Measurements from ENCODE around the gene PLEKHN1. TPM values are rescaled to one million over a fixed set of nuclear protein-coding genes. Genes with fewer than 3 reads are reported as not detected.

Gene PLEKHN1
- total and polyA plus RNA-seq, 8 donors, result 0.16 to 2.8 (median 0.47) TPM

GRCh38 chr1:1003618-1004419 is 37.5 kb downstream of the PLEKHN1 start:
- Histone ChIP-seq H3K36me3 (no peaks in the 10 kb centered on the region), H3K4me3 (no peak overlapping the region), H3K9me3 (no peaks in the 10 kb centered on the region), H3K27me3 (no peaks in the 10 kb centered on the region), H3K4me1 (peaks cover 9 to 21% (median 10%) of the 10 kb centered on the region in 3 donors), H3K27ac (no peak overlapping the region)
- ATAC-seq (no peak), FAIRE-seq (no peak), DNase-seq (peak in 2 of 6 donors; percentile 3 to 54)
- intact Hi-C loops (cut with DNase I), result no loop called here
- 85% methylated on average over 21 to 22 of the region's 22 CpGs for WGBS, 2 donors
- TF ChIP-seq CTCF (IDR thresholded peaks at IDR 0.05), result no peak

GRCh38 chr1:1004420-1004779 is 38.1 kb downstream of the PLEKHN1 start:
- H3K27me3 ChIP-seq, result no peaks in the 10 kb centered on the region

GRCh38 chr1:1004780-1005697 is 38.8 kb downstream of the PLEKHN1 start:
- 25 to 27% methylated on average over 21 of the region's 21 CpGs for WGBS, 2 donors
- H3K4me1 ChIP-seq, result peaks cover 9 to 17% (median 10%) of the 10 kb centered on the region in 3 donors
- H3K27ac ChIP-seq, result peak overlapping the region; percentile 34 to 70 (median 65)
- no peaks in the 10 kb centered on the region for H3K9me3 ChIP-seq
- ATAC-seq (peak; percentile 41 to 76 (median 64)), FAIRE-seq (no peak), DNase-seq (peak; percentile 69 to 89 (median 74))
- TF ChIP-seq CTCF (IDR thresholded peaks at IDR 0.05), result no peak
- no peak overlapping the region for H3K4me3 ChIP-seq
- intact Hi-C loops (cut with DNase I), result no loop called here
- H3K36me3 ChIP-seq, result no peaks in the 10 kb centered on the region
- H3K27me3 ChIP-seq, result no peaks in the 10 kb centered on the region

More at GRCh38 chr1:1004420-1004779, 38.1 kb downstream of the PLEKHN1 start:
- H3K36me3 ChIP-seq, result no peaks in the 10 kb centered on the region
- intact Hi-C loops (cut with DNase I), result no loop called here
- H3K27ac ChIP-seq, result peak overlapping the region in 2 of 4 donors; percentile 34 to 62
- no peak for TF ChIP-seq CTCF (IDR thresholded peaks at IDR 0.05)
- FAIRE-seq (no peak), DNase-seq (peak in 1 of 6 donors; percentile 3), ATAC-seq (no peak)
- H3K4me1 ChIP-seq, result peaks cover 9 to 19% (median 10%) of the 10 kb centered on the region in 3 donors
- WGBS, 2 donors, result 70 to 78% methylated on average over 7 of the region's 7 CpGs
- H3K9me3 ChIP-seq, result no peaks in the 10 kb centered on the region
- H3K4me3 ChIP-seq, result no peak overlapping the region

- DNase-seq (peak; percentile 6 to 79 (median 34)), FAIRE-seq (no peak), ATAC-seq (no peak)
- no peaks in the 10 kb centered on the region for H3K27me3 ChIP-seq
- peaks cover 9 to 17% (median 10%) of the 10 kb centered on the region in 3 donors for H3K4me1 ChIP-seq
- H3K9me3 ChIP-seq, result no peaks in the 10 kb centered on the region
- WGBS, 2 donors, result 47 to 56% methylated on average over 23 of the region's 23 CpGs
- H3K27ac ChIP-seq, result peak overlapping the region in 3 of 4 donors; percentile 62 to 70 (median 68)
- TF ChIP-seq CTCF (IDR thresholded peaks at IDR 0.05), result no peak
- no peak overlapping the region for H3K4me3 ChIP-seq
- intact Hi-C loops (cut with DNase I), result no loop called here
- no peaks in the 10 kb centered on the region for H3K36me3 ChIP-seq
These were observed 39.6 kb downstream of the PLEKHN1 start for GRCh38 chr1:1005774-1006304.
